HEK293 (cell line): ENCODE data around the gene ZNF654.

Experiments used
- BCL11B ChIP-seq: fragments of 450-650 bp; formaldehyde crosslinking; IDR thresholded peaks from 2 replicates; pipeline ENCODE4 v1.5.1; 2016; ENCODE audit warnings: low read depth, missing biosample characterization, missing genetic modification characterization
- ELK4 ChIP-seq: IDR thresholded peaks from 2 replicates; pipeline ENCODE4 v1.6.1; 2011; ENCODE audit warnings: mild to moderate bottlenecking, low read depth, low read length, borderline replicate concordance
- GLIS2 ChIP-seq: fragments of 450-650 bp; formaldehyde crosslinking; IDR thresholded peaks from 2 replicates; pipeline ENCODE4 v1.5.1; 2016; ENCODE audit warnings: missing biosample characterization, missing genetic modification characterization
- HOXA7 ChIP-seq: sonication (generic); formaldehyde crosslinking; IDR thresholded peaks from 2 replicates; pipeline ENCODE4 v1.8.1; 2022; ENCODE audit warnings: missing genetic modification reagents, borderline replicate concordance
- HOXD13 ChIP-seq: sonication (generic); formaldehyde crosslinking; IDR thresholded peaks from 2 replicates; pipeline ENCODE4 v1.8.0; 2022; ENCODE audit warnings: missing genetic modification reagents, borderline replicate concordance
- IKZF3 ChIP-seq: fragments of 450-650 bp; IDR thresholded peaks from 2 replicates; pipeline ENCODE4 v1.5.0; 2018; ENCODE audit warnings: missing biosample characterization, mild to moderate bottlenecking, missing genetic modification characterization, moderate library complexity
- KLF17 ChIP-seq: fragments of 450-650 bp; formaldehyde crosslinking; IDR thresholded peaks from 2 replicates; pipeline ENCODE4 v1.5.1; 2016; ENCODE audit warnings: missing biosample characterization, missing genetic modification characterization
- PATZ1 ChIP-seq: fragments of 450-650 bp; formaldehyde crosslinking; IDR thresholded peaks from 2 replicates; pipeline ENCODE4 v1.5.1; 2016; ENCODE audit warnings: missing biosample characterization, missing genetic modification characterization
- PRDM10 ChIP-seq: fragments of 450-650 bp; formaldehyde crosslinking; IDR thresholded peaks from 2 replicates; pipeline ENCODE4 v1.5.1; 2016; ENCODE audit warnings: missing biosample characterization, missing genetic modification characterization
- REST ChIP-seq: fragments of 450-650 bp; formaldehyde crosslinking; IDR thresholded peaks from 2 replicates; pipeline ENCODE4 v1.5.1; 2016; ENCODE audit warnings: missing biosample characterization, missing genetic modification characterization
- SP7 ChIP-seq: fragments of 450-650 bp; formaldehyde crosslinking; IDR thresholded peaks from 2 replicates; pipeline ENCODE4 v1.5.1; 2016; ENCODE audit warnings: missing biosample characterization, missing genetic modification characterization
- TRIM28 ChIP-seq: IDR thresholded peaks from 2 replicates; pipeline ENCODE4 v1.6.1; 2011; ENCODE audit warnings: low read length, control low read depth, borderline replicate concordance
- ZBTB21 ChIP-seq: fragments of 450-650 bp; formaldehyde crosslinking; IDR thresholded peaks from 2 replicates; pipeline ENCODE4 v1.5.1; 2017; ENCODE audit warnings: missing biosample characterization, missing genetic modification characterization
- ZBTB8A ChIP-seq: fragments of 450-650 bp; formaldehyde crosslinking; IDR thresholded peaks from 2 replicates; pipeline ENCODE4 v1.5.1; 2016; ENCODE audit warnings: missing biosample characterization, missing genetic modification characterization
- ZFP37 ChIP-seq: fragments of 450-650 bp; formaldehyde crosslinking; IDR thresholded peaks from 2 replicates; pipeline ENCODE4 v1.5.1; 2016; ENCODE audit warnings: missing biosample characterization, missing genetic modification characterization
- ZNF184 ChIP-seq: fragments of 450-650 bp; IDR thresholded peaks from 2 replicates; pipeline ENCODE4 v1.5.1; 2018; ENCODE audit warnings: missing biosample characterization, mild to moderate bottlenecking, missing genetic modification characterization
- ZNF266 ChIP-seq: fragments of 450-650 bp; formaldehyde crosslinking; IDR thresholded peaks from 2 replicates; pipeline ENCODE4 v1.5.1; 2016; ENCODE audit warnings: missing biosample characterization, missing genetic modification characterization, low read depth
- ZNF391 ChIP-seq: fragments of 450-650 bp; formaldehyde crosslinking; IDR thresholded peaks from 2 replicates; pipeline ENCODE4 v1.5.1; 2016; ENCODE audit warnings: low read depth, missing biosample characterization, missing genetic modification characterization, borderline replicate concordance
- ZNF398 ChIP-seq: fragments of 450-650 bp; formaldehyde crosslinking; IDR thresholded peaks from 2 replicates; pipeline ENCODE4 v1.5.1; 2017; ENCODE audit warnings: missing biosample characterization, missing genetic modification characterization
- ZNF416 ChIP-seq: fragments of 450-650 bp; formaldehyde crosslinking; IDR thresholded peaks from 2 replicates; pipeline ENCODE4 v1.5.1; 2016; ENCODE audit warnings: missing biosample characterization, missing genetic modification characterization
- ZNF558 ChIP-seq: fragments of 450-650 bp; formaldehyde crosslinking; IDR thresholded peaks from 2 replicates; pipeline ENCODE4 v1.5.1; 2016; ENCODE audit warnings: missing biosample characterization, missing genetic modification characterization
- ZNF571 ChIP-seq: fragments of 450-650 bp; formaldehyde crosslinking; IDR thresholded peaks from 2 replicates; pipeline ENCODE4 v1.5.0; 2017; ENCODE audit warnings: missing biosample characterization, missing genetic modification characterization
- ZNF645 ChIP-seq: fragments of 450-650 bp; formaldehyde crosslinking; IDR thresholded peaks from 2 replicates; pipeline ENCODE4; 2016; ENCODE audit warnings: missing biosample characterization, missing genetic modification characterization
- ZNF677 ChIP-seq: fragments of 450-650 bp; IDR thresholded peaks from 2 replicates; pipeline ENCODE4 v1.5.0; 2018; ENCODE audit warnings: missing biosample characterization, mild to moderate bottlenecking, missing genetic modification characterization, moderate library complexity

The ZNF654 gene

GRCh38 chr3:88149509-88150362 lies 90.7 kb downstream of the ZNF654 start, which contains the start of gene C3orf38 (continued):
- TF ChIP-seq ZNF391 (peak; percentile 67; the same call in 1 of the 2 replicates), GLIS2 (tag by site-specific recombination) (peak; percentile 38; the same call in 1 of the 2 replicates), ZNF645 (tag by site-specific recombination) (no peak), ZNF677 (tag by site-specific recombination) (peak; percentile 60; the same call in 1 of the 2 replicates), ZNF184 (no peak), PATZ1 (tag by site-specific recombination) (peak; percentile 86), ZNF416 (tag by site-specific recombination) (no peak), ZNF571 (tag by site-specific recombination) (no peak), ZNF266 (tag by site-specific recombination) (no peak), ZFP37 (tag by site-specific recombination) (0 out of 2 replicates have a peak, but pooled peaks have one; percentile 25), HOXA7 (CRISPR knock-in tag) (no peak), SP7 (tag by site-specific recombination) (peak; percentile 80), ELK4 (no peak; the same call in 1 of the 2 replicates), ZBTB21 (0 out of 2 replicates have a peak, but pooled peaks have one; percentile 46), TRIM28 (peak; percentile 85), BCL11B (tag by site-specific recombination) (no peak), HOXD13 (CRISPR knock-in tag) (no peak), ZNF558 (0 out of 2 replicates have a peak, but pooled peaks have one; percentile 12), IKZF3 (peak; percentile 92), ZNF398 (tag by site-specific recombination) (peak; percentile 68), ZBTB8A (tag by site-specific recombination) (peak; percentile 79), KLF17 (tag by site-specific recombination) (0 out of 2 replicates have a peak, but pooled peaks have one; percentile 67), REST (no peak; the same call in none of the 2 replicates), PRDM10 (tag by site-specific recombination) (peak; percentile 58)
